HG02642 (cell line): ENCODE measurements around the gene ALOX15.
"Not testable (repeated sequence)": the region's sequence is repeated elsewhere in the genome, so short reads cannot be mapped to it uniquely, and the experiment has no call there.

Experiments
- ATAC-seq: cut with Tn5 transposase; IDR thresholded peaks from one replicate; pipeline ENCODE4 v1.9.1; 2021; ENCODE audit warnings: mild to moderate bottlenecking; ENCODE audit not compliant: unreplicated experiment, poor library complexity

ALOX15 gene

DNA sequence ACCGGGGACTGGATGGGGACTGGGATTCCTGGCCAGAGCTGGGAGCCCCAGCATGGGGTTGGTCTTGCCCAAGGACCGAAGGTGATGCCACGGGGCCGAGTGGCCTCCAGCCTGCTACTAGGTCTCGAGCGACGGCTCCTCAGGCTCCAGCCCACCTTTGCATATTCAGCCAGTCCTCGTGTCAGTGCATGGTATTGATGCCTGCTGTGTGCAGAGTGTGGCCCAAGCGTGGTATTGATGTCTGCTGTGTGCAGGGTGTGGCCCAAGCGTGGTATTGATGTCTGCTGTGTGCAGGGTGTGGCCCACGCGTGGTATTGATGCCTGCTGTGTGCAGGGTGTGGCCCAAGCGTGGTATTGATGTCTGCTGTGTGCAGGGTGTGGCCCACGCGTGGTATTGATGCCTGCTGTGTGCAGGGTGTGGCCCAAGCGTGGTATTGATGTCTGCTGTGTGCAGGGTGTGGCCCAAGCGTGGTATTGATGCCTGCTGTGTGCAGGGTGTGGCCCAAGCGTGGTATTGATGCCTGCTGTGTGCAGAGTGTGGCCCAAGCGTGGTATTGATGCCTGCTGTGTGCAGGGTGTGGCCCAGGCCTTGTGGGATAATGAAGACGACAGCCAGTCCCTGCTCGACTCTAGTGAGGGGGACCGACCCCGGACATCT lies 45.7 kb downstream of the ALOX15 start:
- ATAC-seq, result not testable (repeated sequence)

DNA sequence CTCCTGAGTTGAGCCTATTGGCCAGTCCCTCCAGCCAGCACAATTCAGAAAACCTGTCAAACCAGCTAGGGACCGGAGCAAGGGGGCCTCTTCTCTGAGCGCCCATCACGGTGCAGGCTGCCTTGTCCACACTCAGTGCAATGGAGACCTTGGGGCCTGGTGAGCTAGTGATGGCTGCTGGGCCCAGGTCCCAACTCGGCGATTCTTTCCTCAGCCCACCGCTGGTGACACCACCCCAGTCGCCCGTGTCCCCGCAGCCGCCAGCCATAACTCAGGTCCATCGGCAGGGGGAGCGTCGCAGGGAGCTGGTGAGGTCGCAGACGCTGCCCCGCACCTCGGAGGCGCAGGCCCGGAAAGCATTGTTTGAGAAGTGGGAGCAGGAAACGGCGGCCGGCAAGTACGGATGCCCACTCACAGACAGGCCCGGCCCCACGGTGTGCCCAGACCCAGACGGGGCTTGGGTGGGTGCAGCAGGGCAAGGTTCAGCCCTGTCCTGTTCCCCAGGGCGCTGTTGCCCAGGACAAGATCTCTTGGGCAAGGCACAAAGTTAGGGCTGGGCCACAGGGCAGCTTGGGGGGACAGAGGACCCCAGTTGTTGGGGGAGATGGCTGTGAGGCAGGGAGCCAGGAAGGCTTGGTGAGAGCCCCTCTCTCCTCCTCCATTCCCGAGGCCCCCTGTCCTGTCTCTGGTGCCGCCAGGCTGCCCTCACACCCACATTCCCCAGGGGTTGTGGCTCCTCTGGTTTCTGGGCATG lies 46.4 kb downstream of the ALOX15 start:
- no peak for ATAC-seq

DNA sequence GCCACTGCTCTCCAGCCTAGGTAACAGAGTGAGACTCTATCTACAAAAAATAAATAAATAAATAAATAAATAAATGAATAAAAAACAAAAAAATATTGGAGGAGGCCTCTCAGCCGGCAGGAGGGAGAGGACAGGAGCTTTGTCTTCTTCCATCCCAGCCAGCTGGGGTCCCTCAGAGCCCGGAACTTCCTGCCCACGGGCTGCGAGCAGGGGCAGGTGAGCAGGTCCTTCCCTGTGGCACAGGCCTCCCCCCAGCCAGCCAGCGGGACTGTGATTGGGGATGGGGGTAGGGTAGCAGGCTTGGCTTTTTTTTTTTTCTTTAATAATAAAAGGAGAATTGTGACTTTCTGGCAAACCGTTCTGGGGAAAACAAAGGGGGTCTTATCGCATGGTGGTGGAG lies 47.1 kb downstream of the ALOX15 start:
- no peak for ATAC-seq

DNA sequence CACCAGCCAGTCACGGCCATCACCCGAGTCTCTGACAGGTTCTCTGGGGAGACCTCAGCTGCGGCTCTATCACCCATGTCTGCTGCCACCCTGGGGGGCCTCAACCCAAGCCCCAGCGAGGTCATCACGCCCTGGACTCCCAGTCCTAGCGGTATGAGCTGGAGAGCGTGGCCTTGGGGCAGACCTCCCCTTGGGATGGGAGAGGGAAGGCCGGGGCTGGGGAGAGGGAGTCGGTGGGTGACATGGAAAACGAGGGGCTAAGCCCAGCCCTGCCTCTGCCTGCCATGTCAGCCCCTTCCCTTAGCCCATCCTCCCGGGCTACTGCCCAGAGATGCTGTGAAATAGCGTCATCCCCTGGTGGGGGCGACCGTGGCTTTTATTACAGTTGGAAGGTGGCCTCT lies 48.5 kb downstream of the ALOX15 start:
- no peak for ATAC-seq

DNA sequence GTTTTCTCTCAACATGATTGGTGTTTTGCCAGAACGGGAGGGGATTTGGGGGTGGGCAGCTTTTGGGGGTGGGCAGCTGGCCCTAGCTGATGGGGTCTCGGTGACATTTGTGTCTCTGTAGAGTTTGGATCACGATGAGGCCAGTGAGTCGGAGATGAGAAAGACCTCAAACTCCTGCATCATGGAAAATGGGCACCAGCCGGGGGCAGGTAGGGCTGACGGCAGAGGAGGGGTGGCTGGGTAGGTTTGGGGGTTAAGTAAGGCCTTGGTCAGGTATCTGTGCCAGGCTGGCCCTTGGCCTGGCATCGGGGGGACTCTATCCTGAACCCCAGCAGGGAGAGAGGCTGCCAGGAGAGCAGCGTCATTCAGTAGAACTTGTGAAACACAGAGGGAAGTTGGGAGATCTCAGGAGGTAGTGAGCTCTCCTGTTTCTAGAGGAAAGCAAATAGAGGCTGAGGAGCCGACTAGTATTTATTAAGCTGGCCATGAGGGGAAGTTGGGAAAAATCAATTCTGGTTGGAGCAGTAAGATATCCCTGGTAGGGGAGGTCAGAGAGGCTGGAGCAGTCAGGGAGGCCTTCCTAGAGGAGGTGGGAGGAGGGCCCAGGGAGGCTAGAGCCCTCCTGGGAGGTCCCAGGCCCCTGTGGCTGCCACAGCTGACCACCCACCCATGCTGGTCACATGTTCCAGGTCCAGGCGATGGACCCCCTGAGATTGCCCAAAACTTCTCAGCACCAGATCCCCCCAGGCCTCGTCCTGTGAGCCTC lies 49.1 kb downstream of the ALOX15 start:
- ATAC-seq, result no peak

DNA sequence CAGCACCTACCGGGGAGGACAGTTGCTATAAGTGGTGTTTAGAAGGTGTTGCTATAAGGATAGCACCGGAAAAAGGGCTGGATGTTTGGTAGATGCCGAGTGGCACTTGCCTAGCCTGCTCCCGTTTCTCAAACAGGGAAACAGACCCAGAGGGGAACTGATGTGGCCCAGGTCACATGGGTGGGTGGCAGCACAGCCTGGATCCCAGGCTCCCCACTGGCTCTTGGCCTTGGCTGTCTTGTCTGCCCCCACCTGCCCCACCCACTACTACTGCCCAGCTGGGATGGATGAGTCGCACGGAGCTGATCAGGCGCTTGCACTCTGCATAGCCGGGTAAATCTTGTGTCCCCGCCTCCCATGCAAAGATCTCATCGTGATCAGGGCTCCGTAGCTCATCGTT lies 49.9 kb downstream of the ALOX15 start:
- no peak for ATAC-seq

DNA sequence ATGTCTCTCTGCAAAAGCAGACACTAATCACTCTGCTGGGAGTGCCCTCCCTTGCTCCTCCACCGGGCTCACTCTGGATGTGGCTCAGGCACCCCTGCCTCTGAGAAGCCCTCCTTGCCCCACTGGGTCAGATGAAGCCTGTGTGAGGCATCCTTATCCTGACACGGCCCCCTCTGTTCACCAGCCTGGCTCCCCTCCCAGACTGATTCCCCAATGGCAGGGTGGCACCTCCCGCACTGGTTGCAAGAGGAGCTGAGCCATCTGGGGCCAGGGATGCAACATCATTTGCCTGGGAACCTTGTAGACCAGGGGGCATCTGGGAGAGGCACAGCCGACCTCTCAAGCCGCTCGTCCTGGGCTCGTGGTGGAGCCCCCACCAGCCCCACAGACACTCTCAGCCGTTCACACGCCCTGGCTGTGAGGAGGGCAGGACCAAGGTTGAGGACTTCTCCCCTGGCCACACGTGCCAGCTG lies 50.5 kb downstream of the ALOX15 start:
- no peak for ATAC-seq

DNA sequence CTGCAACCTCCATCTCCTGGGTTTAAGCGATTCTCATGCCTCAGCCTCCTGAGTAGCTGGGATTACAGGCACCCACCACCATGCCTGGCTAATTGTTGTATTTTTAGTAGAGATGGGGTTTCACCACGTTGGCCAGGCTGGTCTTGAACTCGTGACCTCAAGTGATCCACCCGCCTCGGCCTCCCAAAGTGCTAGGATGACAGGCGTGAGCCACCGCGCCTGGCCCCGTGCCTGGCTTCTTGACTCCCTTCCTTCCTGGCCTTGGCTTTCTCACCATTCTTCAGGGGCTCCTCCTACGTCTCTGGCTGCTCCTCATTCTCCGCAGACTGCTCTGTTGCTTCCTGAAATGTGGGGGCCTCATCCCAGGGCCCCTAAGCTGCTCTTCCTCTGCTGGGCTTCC lies 51.4 kb downstream of the ALOX15 start:
- not testable (repeated sequence) for ATAC-seq

DNA sequence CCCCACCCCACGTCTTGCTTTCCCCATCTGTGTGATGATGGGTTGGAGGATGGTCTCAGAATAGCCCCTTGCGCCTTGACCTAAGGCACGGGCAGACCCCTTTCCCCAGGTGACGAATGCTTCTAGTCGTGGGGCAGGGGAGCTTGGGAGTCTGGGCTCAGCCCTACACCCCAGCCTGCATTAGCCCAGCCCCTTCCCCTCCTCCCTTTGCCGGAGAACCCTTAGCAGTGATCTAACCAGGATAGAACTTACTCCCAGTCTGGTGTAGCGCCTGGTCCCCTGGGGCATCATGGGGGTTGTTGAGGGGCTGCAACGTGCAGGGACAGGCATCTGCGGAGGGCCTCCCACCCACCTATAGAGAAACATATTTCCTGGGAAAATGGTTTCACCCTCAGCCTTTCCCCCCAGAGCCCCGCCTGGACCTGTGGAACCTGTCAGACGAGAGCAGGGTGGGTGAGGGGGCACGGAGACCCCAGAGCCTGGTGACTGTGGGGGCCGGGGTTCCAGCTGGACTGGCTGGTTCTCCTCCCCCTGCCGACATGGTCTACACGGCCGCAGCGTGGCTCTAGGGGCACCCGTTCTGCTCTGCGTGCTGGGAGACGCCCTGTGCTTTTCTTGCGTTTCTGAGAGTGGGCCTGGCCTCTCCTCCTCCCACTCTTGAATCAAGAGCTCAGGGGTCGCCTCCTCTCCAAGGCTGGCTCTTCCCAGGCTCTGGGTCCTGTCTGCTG lies 52.4 kb downstream of the ALOX15 start:
- ATAC-seq, result no peak

DNA sequence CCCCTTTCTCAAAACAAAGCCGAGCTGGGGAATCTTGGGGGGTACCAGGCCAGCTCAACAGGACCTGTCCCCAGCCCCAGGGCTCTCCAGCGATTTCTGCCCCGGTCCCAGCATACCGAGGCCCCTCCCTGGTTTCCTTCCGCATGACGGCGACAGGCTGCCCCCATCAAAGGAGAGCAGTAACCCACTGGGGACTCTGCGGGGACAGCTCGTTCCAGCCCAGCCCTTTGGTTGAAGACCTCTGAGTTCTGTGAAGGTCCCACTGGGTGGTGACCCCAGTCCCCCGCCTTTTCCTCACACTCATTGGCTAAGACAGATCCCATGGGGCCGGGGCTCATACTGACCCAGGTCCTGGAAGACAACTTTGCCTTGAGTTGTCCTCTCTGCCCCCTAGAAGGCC lies 53.1 kb downstream of the ALOX15 start:
- ATAC-seq, result no peak

DNA sequence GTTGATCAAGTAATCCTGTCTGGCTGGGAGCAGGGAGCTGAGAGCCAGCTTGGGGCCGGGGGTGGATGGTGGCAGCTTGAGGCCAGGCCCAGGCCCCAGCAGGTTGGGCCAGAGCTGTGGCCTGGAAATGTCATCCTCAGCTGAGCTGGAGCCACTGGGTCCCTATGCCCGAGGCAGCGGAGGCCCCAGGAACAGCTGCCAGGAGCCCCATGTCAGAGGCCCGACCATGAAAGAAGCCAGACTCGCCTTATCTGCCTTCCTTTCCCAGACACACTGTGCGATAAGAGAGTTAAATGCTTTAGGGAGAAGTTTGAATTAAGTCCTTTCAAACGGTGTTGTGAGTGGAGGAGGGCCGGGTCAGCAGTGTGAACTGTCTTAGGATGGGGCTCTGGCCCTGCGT lies 53.7 kb downstream of the ALOX15 start:
- no peak for ATAC-seq

DNA sequence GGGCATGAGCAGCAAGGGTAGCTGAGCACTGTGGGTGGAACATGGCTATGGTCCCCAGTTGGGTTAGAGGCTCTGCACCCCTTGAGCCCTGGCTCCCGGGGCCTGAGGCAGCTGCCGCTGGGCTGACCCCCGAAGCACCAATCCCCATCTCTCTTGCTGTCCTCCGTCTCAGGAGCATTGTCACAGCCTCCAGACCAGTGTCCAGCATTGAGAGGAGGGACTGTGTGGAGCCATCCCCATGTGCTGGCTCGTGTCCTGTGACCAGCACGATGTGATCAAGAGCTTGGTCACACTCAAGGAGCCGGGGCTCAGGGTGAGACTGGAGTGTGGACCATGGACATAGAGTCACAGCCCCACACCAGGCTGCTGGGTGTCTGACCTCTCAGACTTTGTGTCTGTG lies 54.3 kb downstream of the ALOX15 start:
- ATAC-seq, result no peak

DNA sequence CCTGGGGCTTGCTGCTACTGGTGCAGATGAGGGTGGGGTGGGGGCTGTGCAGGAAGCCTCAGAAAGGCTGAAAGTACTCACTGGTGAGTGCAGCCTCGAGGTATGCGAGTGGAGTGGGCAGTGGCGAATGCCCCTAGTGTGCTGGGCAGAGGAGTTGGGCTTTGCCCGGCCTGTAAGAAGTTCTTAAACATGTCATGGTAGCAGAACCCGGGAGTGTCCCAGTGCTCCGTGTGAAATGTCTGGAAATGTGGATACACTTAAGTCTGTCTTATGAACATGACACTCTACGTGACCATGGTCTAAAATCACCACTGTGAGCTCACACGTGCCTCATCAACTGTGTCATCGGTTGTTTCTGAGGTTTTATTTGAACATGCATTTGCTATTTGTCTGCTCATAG lies 55.4 kb downstream of the ALOX15 start:
- no peak for ATAC-seq

DNA sequence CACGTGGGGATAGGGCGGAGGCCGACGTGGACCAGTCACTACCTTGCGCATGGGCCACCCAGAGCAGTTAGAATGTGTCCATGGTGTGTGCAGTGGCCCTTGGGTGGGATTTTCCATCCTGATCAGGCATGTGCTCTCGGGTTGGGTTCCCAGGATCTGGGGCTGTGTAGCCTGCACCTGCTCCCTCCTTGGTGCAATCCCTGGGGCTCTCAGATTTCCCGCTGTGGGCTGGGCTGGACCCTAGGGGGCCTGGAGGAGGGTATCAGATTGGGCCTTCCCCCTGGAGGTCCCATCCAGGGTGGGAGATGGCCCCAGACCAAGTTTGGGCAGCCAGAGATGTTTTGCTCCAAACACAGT lies 55.9 kb downstream of the ALOX15 start:
- ATAC-seq, result no peak

DNA sequence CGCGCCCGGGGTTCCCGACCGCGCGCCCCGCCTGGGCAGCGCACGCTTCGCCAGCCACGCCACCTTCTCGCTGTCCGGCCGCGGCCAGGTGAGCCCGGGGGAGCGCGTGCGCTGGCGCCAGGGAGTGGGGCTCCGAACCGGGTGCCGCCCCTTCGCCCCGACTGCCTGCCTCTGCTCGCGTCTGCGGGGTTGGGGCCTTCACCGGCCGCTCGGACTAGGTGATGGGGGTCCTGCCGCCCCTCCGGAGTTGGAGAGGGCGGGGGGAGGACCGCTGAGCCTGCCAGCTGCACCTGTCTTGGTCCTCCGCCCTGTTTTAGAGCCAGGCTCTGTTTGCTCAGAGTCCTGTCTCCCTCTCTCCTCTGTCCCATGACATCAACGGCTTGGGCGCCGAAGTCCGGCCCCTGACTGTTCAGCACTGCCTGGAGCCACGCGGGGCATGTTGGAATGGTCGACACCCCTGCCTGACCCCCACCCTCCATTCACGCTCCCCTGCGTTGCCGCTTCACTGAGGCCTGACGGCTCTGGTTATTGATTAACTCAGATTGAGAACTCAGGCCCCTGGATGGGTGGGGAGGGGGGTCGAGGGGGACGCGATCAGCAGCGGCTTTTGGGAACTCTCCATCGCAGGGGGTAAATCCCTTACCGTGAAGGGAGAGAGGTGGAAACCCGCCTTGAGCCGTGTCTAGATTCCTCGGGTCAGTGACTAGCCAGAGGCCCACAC lies 56.4 kb downstream of the ALOX15 start:
- ATAC-seq, result no peak

DNA sequence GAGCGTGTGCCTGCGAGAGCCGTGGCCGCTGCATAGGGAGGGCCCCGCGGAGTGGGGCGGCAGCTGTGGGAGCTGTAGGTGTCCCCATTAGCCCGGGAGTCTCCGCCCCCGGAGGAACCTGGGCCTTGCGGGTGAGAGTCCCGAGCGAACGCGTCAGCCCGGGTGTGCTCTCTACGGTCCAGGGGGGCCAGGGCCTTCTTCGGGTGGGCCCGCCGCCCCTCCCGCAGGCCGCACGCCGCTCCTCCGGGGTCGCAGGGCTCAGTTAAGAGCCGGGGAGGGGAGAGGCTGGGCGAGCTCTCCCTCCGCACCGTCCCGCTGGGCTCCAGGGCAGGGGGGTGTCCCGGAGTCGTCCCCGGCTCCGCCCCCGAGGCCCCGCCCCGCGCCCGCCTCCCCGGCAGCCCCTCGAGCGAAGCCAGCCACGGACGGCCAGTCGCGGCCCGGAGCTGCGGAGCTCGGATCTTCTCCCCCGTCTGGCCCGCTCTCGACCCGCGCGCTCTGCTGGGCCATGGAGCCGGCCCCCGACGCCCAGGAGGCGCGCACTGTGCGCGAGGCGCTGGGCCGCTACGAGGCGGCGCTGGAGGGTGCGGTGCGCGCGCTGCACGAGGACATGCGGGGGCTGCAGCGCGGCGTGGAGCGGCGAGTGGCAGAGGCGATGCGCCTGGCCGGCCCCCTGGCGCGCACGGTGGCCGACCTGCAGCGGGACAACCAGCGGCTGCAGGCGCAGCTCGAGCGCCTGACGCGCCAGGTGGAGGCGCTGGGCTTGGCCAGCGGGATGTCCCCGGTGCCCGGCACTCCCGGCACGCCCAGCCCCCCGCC lies 57.2 kb downstream of the ALOX15 start, which contains the start of gene SMTNL2:
TSS of gene SMTNL2 (plus strand) at position 429 of the 816 bp plus-strand sequence. CDS start at position 506, 77 bp downstream.
- no peak for ATAC-seq

DNA sequence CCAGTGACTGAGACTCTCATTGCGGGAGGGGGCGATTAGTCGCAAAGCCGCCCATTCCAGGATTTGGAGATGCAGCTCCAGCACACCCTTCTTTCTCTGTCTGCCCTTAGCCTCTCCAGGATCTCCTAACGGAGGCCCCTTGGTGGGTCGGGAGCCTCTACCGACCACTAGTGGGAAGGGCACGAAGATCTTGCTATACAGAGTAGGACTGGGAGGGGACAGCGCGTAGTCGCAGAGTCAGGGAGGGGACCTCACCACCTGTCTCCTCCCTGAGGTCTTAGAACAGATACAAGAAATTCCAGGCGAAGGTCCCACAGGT lies 57.7 kb downstream of the ALOX15 start:
- no peak for ATAC-seq

DNA sequence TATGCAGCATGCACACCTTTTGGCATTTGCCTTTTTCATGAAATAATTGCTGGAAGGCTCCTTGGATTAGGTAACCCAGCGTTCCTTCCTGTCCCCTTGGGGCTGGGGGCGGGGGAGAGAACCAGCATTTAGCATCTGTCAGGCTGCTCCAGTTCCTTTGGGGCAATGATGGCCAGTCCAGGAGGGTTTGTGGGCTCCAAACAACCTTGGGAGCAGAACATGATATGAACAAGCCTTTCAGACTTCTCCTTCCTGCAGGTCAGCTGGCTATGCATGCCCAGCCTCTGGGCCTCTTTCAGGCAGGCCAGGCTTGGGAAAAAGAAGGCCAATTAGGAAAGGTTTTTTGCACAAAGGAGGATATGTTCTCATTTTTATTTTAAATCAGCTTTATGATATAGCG lies 58.3 kb downstream of the ALOX15 start:
- no peak for ATAC-seq

DNA sequence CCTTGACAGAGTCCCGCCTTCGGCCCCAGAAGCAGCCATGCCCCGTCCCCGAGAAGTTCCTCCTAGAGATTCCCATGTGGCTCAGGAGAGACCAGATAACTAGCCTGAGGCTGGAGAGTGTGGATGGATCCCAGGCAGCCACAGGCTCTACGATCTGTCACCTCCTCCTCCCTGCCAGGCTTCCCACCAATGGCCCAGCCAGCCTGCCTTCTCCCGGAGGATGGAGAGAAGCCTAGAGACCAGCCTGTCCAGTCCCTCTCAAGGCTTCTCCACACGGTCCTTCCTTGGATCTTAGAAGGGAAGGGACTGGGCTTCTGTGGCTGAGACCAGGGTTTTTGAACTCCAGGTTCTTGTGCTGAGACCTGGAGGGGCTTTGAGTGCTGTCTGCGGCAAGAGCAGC lies 58.8 kb downstream of the ALOX15 start:
- no peak for ATAC-seq
